H1 (cell line): ENCODE data around the gene CELF2. TPM values are rescaled to one million over a fixed set of nuclear protein-coding genes. Genes with fewer than 3 reads are reported as not detected.

Source experiments
- CTCF ChIA-PET: fragments of 300-600 bp; sonication (Branson Sonifier 250); formaldehyde crosslinking; loops from one replicate; lab custom pipeline; 2021; ENCODE audit not compliant: partially characterized antibody; lab: Charles Lee
- POLR2A ChIA-PET: fragments of 300-600 bp; sonication (Branson Sonifier 250); formaldehyde crosslinking; loops from one replicate; lab custom pipeline; 2021; ENCODE audit warnings: inconsistent platforms; ENCODE audit not compliant: partially characterized antibody; lab: Charles Lee
- DNase-seq, 2 experiments: peaks; one replicate each; pipeline versions ENCODE4 v3.0.0 to v3.0.0-alpha.2; 2010 to 2022; ENCODE audit warnings: low spot score in 2 of 2, low read depth in 1 of 2, mixed read lengths in 1 of 2
- FAIRE-seq: peaks from 2 replicates; lab custom pipeline; 2011; peaks lifted over from hg19 to GRCh38; lab: Jason Lieb, UNC
- H2AFZ ChIP-seq: 2 replicates; pipeline ENCODE4 v1.8.1; 2012; ENCODE audit warnings: low read length, inconsistent platforms
- H2AK5ac ChIP-seq: 2 replicates; pipeline ENCODE4 v1.6.1; 2013; ENCODE audit warnings: low read depth, low read length
- H2BK120ac ChIP-seq: replicated peaks from 2 replicates; pipeline ENCODE3; 2013; ENCODE audit warnings: low read depth, low read length, inconsistent platforms
- H2BK12ac ChIP-seq: 2 replicates; pipeline ENCODE4 v1.6.1; 2013; ENCODE audit warnings: low read depth, low read length
- H2BK15ac ChIP-seq: 2 replicates; pipeline ENCODE4 v1.6.1; 2013; ENCODE audit warnings: low read length
- H2BK20ac ChIP-seq: 2 replicates; pipeline ENCODE4 v1.6.1; 2013; ENCODE audit warnings: low read length
- H2BK5ac ChIP-seq: 2 replicates; pipeline ENCODE4 v1.6.1; 2013; ENCODE audit warnings: low read depth, low read length
- H3K14ac ChIP-seq: 2 replicates; pipeline ENCODE4 v1.6.1; 2013; ENCODE audit warnings: inconsistent platforms; ENCODE audit not compliant: insufficient read length
- H3K18ac ChIP-seq: 2 replicates; pipeline ENCODE4 v1.6.1; 2013; ENCODE audit warnings: low read length; ENCODE audit errors: extremely low read depth
- H3K23ac ChIP-seq: 2 replicates; pipeline ENCODE4 v1.6.1; 2013; ENCODE audit warnings: inconsistent platforms; ENCODE audit not compliant: insufficient read length
- H3K23me2 ChIP-seq: 2 replicates; pipeline ENCODE4 v1.6.1; 2013; ENCODE audit warnings: low read depth, low read length
- H3K27ac ChIP-seq: 2 replicates; pipeline ENCODE4 v1.6.1; 2011; ENCODE audit warnings: low read depth, low read length, inconsistent platforms
- H3K27me3 ChIP-seq, 4 experiments: replicated peaks in 1 of 4; 1 replicate in 1 of 4; 2 replicates in 3 of 4; pipeline versions ENCODE4 v1.6.1 to v1.8.1; 2011 to 2013; ENCODE audit warnings: low read length in 3 of 4, mild to moderate bottlenecking in 3 of 4, inconsistent platforms in 2 of 4, mixed read lengths in 2 of 4, moderate library complexity in 1 of 4; ENCODE audit not compliant: control insufficient read depth in 3 of 4, insufficient read depth in 3 of 4; ENCODE audit errors: extremely low read depth in 1 of 4
- H3K36me3 ChIP-seq, 4 experiments: 2 replicates each; pipeline versions ENCODE4 v1.6.1 to v1.8.1; 2011 to 2013; ENCODE audit warnings: mild to moderate bottlenecking in 4 of 4, low read length in 3 of 4, moderate library complexity in 2 of 4, control low read depth in 1 of 4, inconsistent platforms in 1 of 4; ENCODE audit not compliant: insufficient read depth in 4 of 4, control insufficient read depth in 2 of 4
- H3K4ac ChIP-seq: replicated peaks from 2 replicates; pipeline ENCODE3; 2013; ENCODE audit warnings: low read length, low read depth, mixed read lengths, inconsistent platforms; ENCODE audit not compliant: insufficient read length
- H3K4me1 ChIP-seq, 4 experiments: replicated peaks in 1 of 4; 1 replicate in 1 of 4; 2 replicates in 3 of 4; pipeline versions ENCODE4 v1.6.1 to v1.8.1; 2011 to 2013; ENCODE audit warnings: low read length in 3 of 4, inconsistent platforms in 2 of 4, mixed read lengths in 1 of 4; ENCODE audit not compliant: insufficient read depth in 4 of 4, control insufficient read depth in 3 of 4
- H3K4me2 ChIP-seq, 2 experiments: 2 replicates each; pipeline versions ENCODE4 v1.6.1 to v1.8.1; 2011 to 2013; ENCODE audit warnings: low read depth in 2 of 2, low read length in 2 of 2, control low read depth in 1 of 2, inconsistent platforms in 1 of 2, mild to moderate bottlenecking in 1 of 2; ENCODE audit not compliant: insufficient read depth in 1 of 2
- H3K4me3 ChIP-seq, 4 experiments: fragments of 200-600, 300-600 bp in 1 of 4; sonication (generic), shearing (Covaris generic), sonication (Bioruptor Twin) in 1 of 4; 2 replicates each; pipeline versions ENCODE4 v1.5.1 to v1.8.1; 2011 to 2016; ENCODE audit warnings: low read length in 4 of 4, low read depth in 3 of 4, control low read depth in 2 of 4, inconsistent platforms in 2 of 4, mild to moderate bottlenecking in 2 of 4, mixed read lengths in 1 of 4, moderate library complexity in 1 of 4; ENCODE audit not compliant: insufficient read depth in 2 of 4; ENCODE audit errors: extremely low read depth in 1 of 4
- H3K56ac ChIP-seq: replicated peaks from 2 replicates; pipeline ENCODE3; 2013; ENCODE audit warnings: low read depth, mild to moderate bottlenecking, mixed read lengths, low read length, inconsistent platforms; ENCODE audit not compliant: insufficient read length
- H3K79me1 ChIP-seq: 2 replicates; pipeline ENCODE4 v1.6.1; 2013; ENCODE audit warnings: low read depth, low read length, control low read depth
- H3K79me2 ChIP-seq, 2 experiments: 2 replicates each; pipeline versions ENCODE4 v1.6.1 to v1.8.1; 2012 to 2013; ENCODE audit warnings: low read length in 2 of 2, mild to moderate bottlenecking in 2 of 2, inconsistent platforms in 1 of 2; ENCODE audit not compliant: insufficient read depth in 2 of 2, control insufficient read depth in 1 of 2
- H3K9ac ChIP-seq, 4 experiments: replicated peaks in 1 of 4; 1 replicate in 1 of 4; 2 replicates in 3 of 4; pipeline versions ENCODE4 v1.6.1 to v1.8.1; 2011 to 2013; ENCODE audit warnings: low read depth in 3 of 4, low read length in 3 of 4, control low read depth in 2 of 4, mild to moderate bottlenecking in 2 of 4, moderate library complexity in 2 of 4, inconsistent platforms in 1 of 4; ENCODE audit errors: extremely low read depth in 1 of 4
- H3K9me3 ChIP-seq, 2 experiments: 2 replicates each; pipeline versions ENCODE4 v1.6.1 to v1.8.1; 2012 to 2013; ENCODE audit warnings: mild to moderate bottlenecking in 2 of 2, moderate library complexity in 2 of 2, control low read depth in 1 of 2, inconsistent platforms in 1 of 2, low read depth in 1 of 2, low read length in 1 of 2, mixed read lengths in 1 of 2; ENCODE audit not compliant: insufficient read depth in 2 of 2
- H4K20me1 ChIP-seq, 2 experiments: replicated peaks in 1 of 2; 2 replicates each; pipeline versions ENCODE3 to v1.8.1; 2011 to 2013; ENCODE audit warnings: inconsistent platforms in 2 of 2, low read length in 2 of 2, mild to moderate bottlenecking in 1 of 2; ENCODE audit not compliant: insufficient read depth in 2 of 2, control insufficient read depth in 1 of 2
- H4K5ac ChIP-seq: 2 replicates; pipeline ENCODE4 v1.6.1; 2013; ENCODE audit warnings: low read length, low read depth, mixed read lengths, inconsistent platforms; ENCODE audit not compliant: insufficient read length
- H4K8ac ChIP-seq: 2 replicates; pipeline ENCODE4 v1.8.0; 2013; ENCODE audit warnings: mild to moderate bottlenecking, moderate library complexity, low read length, inconsistent platforms; ENCODE audit not compliant: insufficient read depth; ENCODE audit errors: extremely low read depth
- H4K91ac ChIP-seq: replicated peaks from 2 replicates; pipeline ENCODE3; 2013; ENCODE audit warnings: low read length, mixed read lengths, inconsistent platforms; ENCODE audit not compliant: insufficient read length
- ASH2L ChIP-seq: fragments of 200-600, 300-600 bp; sonication (generic); IDR thresholded peaks from one replicate; pipeline ENCODE4 v1.7.1; 2017; ENCODE audit warnings: low read length
- CHD1 ChIP-seq: IDR thresholded peaks from 2 replicates; pipeline ENCODE4 v1.6.1; 2012; ENCODE audit warnings: low read depth, low read length, improper control_type of control experiment
- MAFK ChIP-seq: IDR thresholded peaks from 2 replicates; pipeline ENCODE4 v1.6.1; 2012; ENCODE audit warnings: low read depth, mild to moderate bottlenecking, improper control_type of control experiment, low read length
- POLR2AphosphoS5 ChIP-seq: IDR thresholded peaks from 2 replicates; pipeline ENCODE4 v1.6.1; 2011; ENCODE audit warnings: low read depth, low read length
- SP1 ChIP-seq: IDR thresholded peaks from 2 replicates; pipeline ENCODE4 v1.6.1; 2011; ENCODE audit warnings: low read depth, low read length
- TAF7 ChIP-seq: optimal IDR thresholded peaks from 2 replicates; pipeline ENCODE3; 2011; ENCODE audit warnings: low read depth, mild to moderate bottlenecking, inconsistent platforms, low read length, moderate library complexity, borderline replicate concordance
- WGBS, 2 experiments: shearing (Covaris generic) in 1 of 2; methylation state at CpG; one replicate each; pipeline versions ENCODE4 v1.1.6 to v1.1.7; 2013 to 2015; ENCODE audit warnings: low lambda C conversion rate in 2 of 2, mixed read lengths in 2 of 2, inconsistent platforms in 1 of 2, low coverage in 1 of 2, missing lambda C conversion rate in 1 of 2; ENCODE audit not compliant: insufficient replicate concordance in 2 of 2, insufficient coverage in 1 of 2, insufficient read length in 1 of 2; ENCODE audit errors: extremely low coverage in 1 of 2, missing lambda C conversion rate in 1 of 2; 5-methylcytosine and 5-hydroxymethylcytosine counted together
- polyA plus RNA-seq, 7 experiments: library from polyadenylated mRNA; depleted of rRNA in 3 of 7; stranded (reverse) in 5 of 7; unstranded in 2 of 7; fragments of >200 nt in 5 of 7; fragments of 200-250 nt in 2 of 7; gene quantifications; 1 replicate in 5 of 7; 2 replicates in 1 of 7; 4 replicates in 1 of 7; pipeline versions ENCODE4 v1.2.1 to v1.2.3, GENCODE V29; 2011 to 2013; ENCODE audit warnings: missing spikeins in 2 of 7, mixed read lengths in 2 of 7
- total RNA-seq: library from RNA; stranded (reverse); fragmentation: NEBNext Ultra II Directional; extraction: Animal tissue kit (Norgen Biotek cat#: 25700); gene quantifications from 2 replicates; pipeline ENCODE4 v1.2.1, GENCODE V29; 2021

The CELF2 gene
- total and polyA plus RNA-seq, 2 of the 8 experiments (the other 6 are each of a cell fraction or from before 2014, with no cell fraction given): 18.3 to 22.7 TPM

DNA sequence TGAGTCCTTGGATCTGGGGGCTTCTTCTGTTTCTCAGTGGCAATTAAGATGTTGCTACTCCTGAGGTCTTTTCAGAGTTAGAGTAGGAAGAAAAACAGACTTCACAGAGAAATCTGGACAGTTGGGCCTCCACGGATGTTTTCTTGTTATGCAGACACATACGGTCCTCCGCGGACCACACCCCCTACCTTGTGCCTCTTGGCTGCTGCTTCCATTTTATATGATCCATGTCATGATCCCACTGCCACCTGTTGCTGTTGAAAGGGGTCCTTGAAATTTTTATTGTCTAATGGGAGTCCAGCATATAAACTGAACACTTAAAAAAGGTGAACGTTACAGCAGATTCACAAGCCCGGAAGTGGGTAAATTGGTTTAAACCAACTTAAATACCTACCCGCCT, 8.3 kb downstream of the CELF2 start:
- H2BK12ac ChIP-seq: no peak overlapping the region
- no peak overlapping the region for H2BK5ac ChIP-seq
- H3K4me1 ChIP-seq: no peaks in the 10 kb centered on the region
- H3K18ac ChIP-seq: no peak overlapping the region
- H2BK15ac ChIP-seq: no peak overlapping the region
- no peaks in the 10 kb centered on the region for H3K36me3 ChIP-seq
- FAIRE-seq (no peak), DNase-seq (no peak)
- H4K20me1 ChIP-seq: no peaks in the 10 kb centered on the region
- H3K27ac ChIP-seq: no peak overlapping the region
- H4K8ac ChIP-seq: no peak overlapping the region
- no peak overlapping the region for H2AFZ ChIP-seq
- WGBS, 2 experiments: 77% methylated on average over 7 of the region's 7 CpGs; no CpG with 5 or more reads in 1 of the 2 experiments
- no peak overlapping the region for H2BK120ac ChIP-seq
- H3K27me3 ChIP-seq: no peaks in the 10 kb centered on the region
- peaks cover 0 to 5% of the 10 kb centered on the region in 2 experiments; a peak in 1 of 4 replicates for H3K79me2 ChIP-seq
- no peak overlapping the region for H3K56ac ChIP-seq
- H2BK20ac ChIP-seq: no peak overlapping the region
- H2AK5ac ChIP-seq: no peak overlapping the region
- H3K23me2 ChIP-seq: no peaks in the 10 kb centered on the region
- no peak overlapping the region for H4K91ac ChIP-seq
- H3K4me2 ChIP-seq: no peak overlapping the region
- no peak overlapping the region for H3K4ac ChIP-seq
- TF ChIP-seq CHD1 (no peak), TAF7 (no peak), MAFK (no peak), SP1 (no peak), POLR2AphosphoS5 (no peak), ASH2L (no peak)
- H3K9ac ChIP-seq: no peak overlapping the region
- no peak overlapping the region for H3K14ac ChIP-seq
- H3K23ac ChIP-seq: no peak overlapping the region
- H3K9me3 ChIP-seq: no peaks in the 10 kb centered on the region
- H4K5ac ChIP-seq: no peak overlapping the region
- ChIA-PET CTCF (interaction anchor here (2.0 kb wide), 1 partner anchor 9 kb away, joined by 12 read pairs; no protein-coding TSS in a partner anchor), POLR2A (no interaction called here)
- H3K4me3 ChIP-seq: no peak overlapping the region
- H3K79me1 ChIP-seq: 0 out of 2 replicates have a peak, but pooled peaks cover 2% of the 10 kb centered on the region
